ENCODE results near the gene RNF150. TPM values are rescaled to one million over a fixed set of nuclear protein-coding genes. Genes with fewer than 3 reads are reported as not detected.

RNF150 gene
- total RNA-seq, 1 experiment from 2014 or later: 4.4 TPM

DNA sequence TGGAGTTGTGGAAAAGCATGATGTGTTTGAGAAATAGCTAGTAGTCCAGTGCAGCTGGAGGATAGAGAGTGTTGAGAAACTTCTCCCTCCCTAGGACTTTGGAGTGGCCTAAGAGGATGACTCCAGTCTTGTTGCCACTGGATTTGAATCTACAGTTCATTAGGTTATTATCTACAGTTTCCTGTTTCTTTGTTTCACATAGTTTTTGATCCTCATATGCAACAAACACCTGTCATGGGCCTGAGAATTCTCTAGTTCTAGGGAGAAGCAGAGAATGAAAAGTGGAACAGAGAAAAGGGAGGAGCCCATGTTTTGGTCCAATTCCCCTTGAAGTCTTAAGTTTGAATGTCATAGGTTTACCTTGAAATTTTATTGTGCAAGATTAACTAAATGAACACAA is 303.4 kb downstream of the RNF150 start:
- H2AFZ ChIP-seq (ENCODE audit: low read length): no peak overlapping the region
- no peak overlapping the region for H4K5ac ChIP-seq (ENCODE audit: insufficient read length, low read depth, low read length)
- no peak overlapping the region for H3K14ac ChIP-seq (ENCODE audit: insufficient read depth, low read length)
- H3K4me2 ChIP-seq (ENCODE audit: insufficient read depth, insufficient read length, low read length): no peak overlapping the region
- H2BK15ac ChIP-seq (ENCODE audit: low read depth, low read length): no peak overlapping the region
- H3K56ac ChIP-seq (ENCODE audit: insufficient read length, low read depth, low read length): no peak overlapping the region
- TF ChIP-seq, protein P1, sequence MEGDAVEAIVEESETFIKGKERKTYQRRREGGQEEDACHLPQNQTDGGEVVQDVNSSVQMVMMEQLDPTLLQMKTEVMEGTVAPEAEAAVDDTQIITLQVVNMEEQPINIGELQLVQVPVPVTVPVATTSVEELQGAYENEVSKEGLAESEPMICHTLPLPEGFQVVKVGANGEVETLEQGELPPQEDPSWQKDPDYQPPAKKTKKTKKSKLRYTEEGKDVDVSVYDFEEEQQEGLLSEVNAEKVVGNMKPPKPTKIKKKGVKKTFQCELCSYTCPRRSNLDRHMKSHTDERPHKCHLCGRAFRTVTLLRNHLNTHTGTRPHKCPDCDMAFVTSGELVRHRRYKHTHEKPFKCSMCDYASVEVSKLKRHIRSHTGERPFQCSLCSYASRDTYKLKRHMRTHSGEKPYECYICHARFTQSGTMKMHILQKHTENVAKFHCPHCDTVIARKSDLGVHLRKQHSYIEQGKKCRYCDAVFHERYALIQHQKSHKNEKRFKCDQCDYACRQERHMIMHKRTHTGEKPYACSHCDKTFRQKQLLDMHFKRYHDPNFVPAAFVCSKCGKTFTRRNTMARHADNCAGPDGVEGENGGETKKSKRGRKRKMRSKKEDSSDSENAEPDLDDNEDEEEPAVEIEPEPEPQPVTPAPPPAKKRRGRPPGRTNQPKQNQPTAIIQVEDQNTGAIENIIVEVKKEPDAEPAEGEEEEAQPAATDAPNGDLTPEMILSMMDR (conservative IDR thresholded peaks at IDR 0.05): no peak
- no peak overlapping the region for H2BK20ac ChIP-seq (ENCODE audit: low read depth, low read length, poor library complexity, severe bottlenecking)
- no peaks in the 10 kb centered on the region for H4K20me1 ChIP-seq (ENCODE audit: control insufficient read depth, insufficient read depth, insufficient read length)
- H3K79me1 ChIP-seq (ENCODE audit: insufficient read depth, low read depth, low read length, poor library complexity, severe bottlenecking): no peaks in the 10 kb centered on the region
- no peak overlapping the region for H3K4me3 Mint-ChIP-seq
- H3K9me3 ChIP-seq (ENCODE audit: control insufficient read depth, low read depth, low read length): no peaks in the 10 kb centered on the region
- H3K27me3 Mint-ChIP-seq (ENCODE audit: low read depth): peaks cover 5% of the 10 kb centered on the region; the same call in 1 of the 2 replicates
- no peak overlapping the region for H2BK5ac ChIP-seq (ENCODE audit: insufficient read length, low read length)
- peaks cover 0 to 10% (median 3%) of the 10 kb centered on the region in 3 experiments; a peak in 3 of 7 replicates for H3K36me3 Mint-ChIP-seq (ENCODE audit: insufficient read depth in 1 of 3, low read depth in 3 of 3)
- no peaks in the 10 kb centered on the region for H3K27me3 ChIP-seq (ENCODE audit: insufficient read depth, low read length)
- no peak overlapping the region for H2BK12ac ChIP-seq (ENCODE audit: insufficient read length, low read depth, low read length)
- H4K8ac ChIP-seq (replicated peaks; ENCODE audit: insufficient read length, low read depth, low read length): no peak overlapping the region
- H3K4me1 ChIP-seq (ENCODE audit: insufficient read depth, low read length): no peaks in the 10 kb centered on the region
- no peaks in the 10 kb centered on the region for H3K23me2 ChIP-seq (ENCODE audit: insufficient read length, low read depth, low read length, poor library complexity, severe bottlenecking)
- H2BK120ac ChIP-seq (ENCODE audit: low read depth, low read length, poor library complexity, severe bottlenecking): no peak overlapping the region
- no peak for DNase-seq
- H3K27ac ChIP-seq (ENCODE audit: insufficient read length, low read depth, low read length): no peak overlapping the region
- peaks cover 9 to 11% of the 10 kb centered on the region in 2 experiments; a peak in 1 of 4 replicates for H3K4me1 Mint-ChIP-seq
- H3K18ac ChIP-seq (ENCODE audit: insufficient read length, low read depth, low read length): no peak overlapping the region
- H4K91ac ChIP-seq (ENCODE audit: insufficient read length, low read depth, low read length): no peak overlapping the region
- H2AK5ac ChIP-seq (ENCODE audit: insufficient read length, low read length): no peak overlapping the region
- no peak overlapping the region for H3K23ac ChIP-seq (ENCODE audit: insufficient read length, low read depth, low read length)
- H3K27ac Mint-ChIP-seq: no peak overlapping the region
- H3K9me3 Mint-ChIP-seq: peaks cover 7 to 18% of the 10 kb centered on the region in 2 experiments; a peak in 2 of 5 replicates
- H3K4ac ChIP-seq (ENCODE audit: low read depth, low read length): no peak overlapping the region
- H3T11ph ChIP-seq (ENCODE audit: low read length): no peak overlapping the region
- no peaks in the 10 kb centered on the region for H3K79me2 ChIP-seq (ENCODE audit: insufficient read depth, low read length)
- no peak overlapping the region for H3K9ac ChIP-seq (ENCODE audit: extremely low read depth, insufficient read length, low read length)
